ENCODE measurements around the gene TBC1D22A.
A peak's percentile ranks its signal among the peaks of the same experiment; 100 is the strongest.
"Not testable (repeated sequence)": the region's sequence is repeated elsewhere in the genome, so short reads cannot be mapped to it uniquely, and the experiment has no call there.

TBC1D22A gene

DNA sequence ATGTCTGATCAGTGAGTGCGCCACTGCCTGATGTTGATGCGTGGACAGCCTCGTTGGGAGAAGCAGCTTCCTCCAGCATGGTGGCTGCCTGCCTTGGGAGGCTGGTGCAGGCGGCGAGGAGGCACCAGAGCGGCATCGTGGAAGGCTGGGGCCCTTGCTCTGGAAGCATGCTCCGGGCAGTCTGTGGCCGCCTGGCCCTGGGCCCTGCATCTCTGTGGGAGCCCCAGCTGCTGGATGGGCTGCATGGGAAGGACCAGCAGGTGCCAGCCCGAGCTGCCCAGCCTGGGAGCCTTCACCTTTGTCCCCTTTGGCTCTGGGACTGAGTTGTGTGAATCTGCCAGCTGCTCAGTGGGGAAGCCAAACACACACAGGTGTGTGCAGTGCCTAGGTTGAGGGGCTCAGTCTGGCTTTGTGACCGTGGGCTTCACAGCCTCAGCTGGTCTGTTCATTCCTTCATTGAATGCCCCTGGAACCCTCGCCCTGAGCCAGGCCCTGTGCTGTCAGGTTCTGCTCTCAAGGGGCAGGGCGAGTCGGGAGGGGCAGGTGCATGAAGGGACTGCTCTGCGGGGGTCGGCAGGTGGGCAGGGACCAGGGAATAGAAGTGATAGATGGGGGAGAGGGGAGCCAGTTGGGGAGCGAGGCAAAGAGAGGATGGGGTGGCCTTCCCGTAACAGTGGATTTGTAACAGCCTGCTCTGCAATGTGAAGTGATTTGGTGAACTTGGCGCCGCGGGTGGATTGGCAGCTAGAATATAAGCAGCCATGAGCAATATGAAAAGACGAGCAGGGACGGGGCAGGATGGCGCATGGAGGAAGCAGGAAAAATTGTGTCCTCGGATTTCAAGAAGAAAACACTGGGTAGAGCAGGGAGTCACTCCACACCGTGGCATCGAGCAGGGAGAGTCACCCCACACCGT lies 354.2 kb downstream of the TBC1D22A start:
- DNase-seq, result no peak

DNA sequence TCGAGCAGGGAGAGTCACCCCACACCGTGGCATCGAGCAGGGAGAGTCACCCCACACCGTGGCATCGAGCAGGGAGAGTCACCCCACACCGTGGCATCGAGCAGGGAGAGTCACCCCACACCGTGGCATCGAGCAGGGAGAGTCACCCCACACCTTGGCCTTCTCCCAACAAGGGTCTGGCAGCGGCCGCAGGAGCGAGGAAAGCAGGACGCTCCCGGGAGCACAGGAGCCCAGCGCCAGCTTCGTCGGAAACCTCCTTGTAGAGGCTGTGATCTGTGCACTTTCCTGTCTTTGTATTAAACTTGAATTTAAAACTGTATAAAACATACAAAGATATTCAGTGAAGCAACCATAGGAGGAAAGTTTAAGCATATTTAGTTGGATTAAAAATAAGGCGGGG lies 355.0 kb downstream of the TBC1D22A start:
- not testable (repeated sequence) for DNase-seq

DNA sequence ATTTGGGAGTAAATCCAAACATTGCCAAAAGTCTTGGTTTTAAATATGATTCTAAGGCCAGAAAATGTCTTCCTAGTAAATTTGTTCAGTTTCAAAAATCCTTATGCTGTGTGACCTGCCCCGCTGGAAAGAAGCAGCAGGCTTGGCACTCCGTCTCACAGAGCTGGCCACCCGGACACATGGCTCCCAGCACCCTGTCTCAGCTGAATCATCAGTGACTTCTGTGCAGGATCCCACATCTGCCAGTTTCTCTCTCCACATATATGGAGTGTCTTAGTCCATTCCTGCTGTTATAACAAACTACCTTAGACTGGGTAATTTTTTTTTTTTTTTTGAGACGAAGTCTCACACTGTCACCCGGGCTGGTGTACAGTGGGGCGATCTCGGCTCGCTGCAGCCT lies 356.7 kb downstream of the TBC1D22A start:
- no peak for DNase-seq

DNA sequence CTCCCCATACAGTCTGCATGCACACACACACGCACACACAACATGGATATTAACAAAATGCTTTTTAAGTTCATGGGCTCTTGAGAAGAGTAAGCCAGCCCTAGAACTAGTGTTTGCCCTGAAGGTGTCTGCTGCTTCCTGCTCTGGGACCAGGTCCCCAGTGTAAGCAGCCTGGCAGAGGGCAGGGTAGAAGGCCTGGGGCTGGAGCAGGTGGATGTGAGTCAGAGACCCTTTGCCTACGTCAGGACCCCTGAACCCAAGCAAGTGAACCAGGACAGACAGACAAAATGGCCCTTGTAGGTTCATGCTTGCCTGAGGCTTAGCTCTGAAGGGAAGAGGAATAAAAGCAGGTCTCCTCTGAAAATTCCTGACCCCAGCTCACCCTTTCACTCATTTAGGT lies 357.9 kb downstream of the TBC1D22A start:
- no peak for DNase-seq

DNA sequence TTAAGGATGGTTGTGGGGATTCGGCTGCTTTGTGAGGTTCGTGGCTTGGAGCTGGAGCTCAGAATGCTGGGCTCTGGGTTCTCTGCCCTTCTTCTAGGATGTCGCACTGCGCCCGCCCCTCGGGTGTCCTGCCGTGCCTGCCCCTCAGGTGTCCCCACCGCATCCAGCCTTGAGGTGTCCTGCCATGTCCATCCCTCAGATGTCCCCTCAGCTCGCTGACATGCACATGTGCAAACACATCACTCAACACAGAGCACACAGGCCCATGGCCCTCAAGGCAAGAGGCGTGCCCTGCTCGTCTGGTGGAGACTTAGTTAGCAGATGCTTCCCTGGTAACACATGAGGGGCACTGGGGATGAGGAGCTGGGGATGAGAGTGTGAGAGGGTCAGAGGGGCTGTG lies 359.3 kb downstream of the TBC1D22A start:
- no peak for DNase-seq

DNA sequence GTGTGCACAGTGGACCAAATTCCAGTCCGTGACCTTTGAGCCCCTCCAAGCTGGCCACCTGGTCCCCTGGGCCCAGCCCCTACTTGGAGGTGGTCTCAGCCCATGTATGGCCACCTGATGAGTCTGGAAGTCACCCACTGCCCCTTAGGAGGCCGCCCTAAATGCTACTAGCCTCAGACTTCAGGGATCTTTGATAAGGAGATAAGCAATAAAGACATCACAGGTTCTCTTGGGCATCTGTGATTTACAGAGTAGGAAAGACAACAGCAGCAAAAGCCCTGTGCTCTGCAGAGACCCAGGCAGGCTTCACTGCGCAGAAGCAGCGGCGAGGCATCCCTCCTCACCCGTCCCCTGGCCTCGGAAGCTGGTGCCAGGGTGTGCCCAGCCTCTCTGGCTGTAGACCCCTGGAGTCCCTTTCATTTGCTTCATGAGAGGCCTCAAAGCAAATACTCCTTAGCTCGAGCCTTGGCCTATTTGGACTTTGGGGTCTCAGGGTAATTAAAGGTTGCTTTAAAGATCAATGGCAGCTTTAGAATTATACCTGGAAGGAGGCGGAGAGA lies 360.1 kb downstream of the TBC1D22A start:
- DNase-seq, result no peak

DNA sequence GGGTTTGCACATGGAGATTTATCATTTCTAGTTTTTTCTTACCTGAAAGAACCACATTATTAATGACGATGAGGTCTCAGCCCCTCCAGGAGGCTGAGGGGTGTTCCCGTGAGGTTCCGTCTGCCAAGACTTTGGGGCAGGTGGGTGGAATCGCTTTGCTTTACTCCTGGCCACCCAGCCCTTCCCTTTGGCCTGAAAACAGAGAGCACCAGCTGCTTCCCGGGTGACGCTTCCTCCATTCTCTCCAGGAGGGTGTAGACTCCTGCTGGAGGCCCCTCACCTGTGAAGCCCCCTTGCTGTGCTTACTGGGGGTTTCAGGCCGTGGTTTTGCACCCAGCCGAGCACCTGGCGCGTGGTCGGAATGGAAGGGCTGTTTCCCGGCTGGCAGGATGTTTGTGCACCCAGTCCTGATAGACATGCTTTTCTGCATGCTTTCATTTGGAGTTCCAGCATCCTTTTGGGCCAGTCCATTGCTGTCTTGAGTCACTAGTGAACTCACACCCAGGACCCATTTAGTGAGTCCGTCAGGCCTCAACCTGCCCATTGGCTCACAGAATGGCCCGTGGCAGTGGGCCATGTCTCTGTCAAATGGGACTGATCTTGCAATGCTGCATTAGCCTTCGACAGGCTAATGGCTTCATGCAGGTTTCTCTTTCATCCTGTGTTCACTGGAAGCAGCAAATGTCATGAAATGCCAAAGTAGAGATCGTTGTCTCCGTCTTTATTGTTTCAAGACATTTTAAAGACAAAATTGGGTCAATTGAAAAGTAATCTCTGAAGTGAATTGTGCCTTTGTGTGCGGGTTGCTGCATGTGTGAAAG lies 360.8 kb downstream of the TBC1D22A start:
- no peak for DNase-seq

DNA sequence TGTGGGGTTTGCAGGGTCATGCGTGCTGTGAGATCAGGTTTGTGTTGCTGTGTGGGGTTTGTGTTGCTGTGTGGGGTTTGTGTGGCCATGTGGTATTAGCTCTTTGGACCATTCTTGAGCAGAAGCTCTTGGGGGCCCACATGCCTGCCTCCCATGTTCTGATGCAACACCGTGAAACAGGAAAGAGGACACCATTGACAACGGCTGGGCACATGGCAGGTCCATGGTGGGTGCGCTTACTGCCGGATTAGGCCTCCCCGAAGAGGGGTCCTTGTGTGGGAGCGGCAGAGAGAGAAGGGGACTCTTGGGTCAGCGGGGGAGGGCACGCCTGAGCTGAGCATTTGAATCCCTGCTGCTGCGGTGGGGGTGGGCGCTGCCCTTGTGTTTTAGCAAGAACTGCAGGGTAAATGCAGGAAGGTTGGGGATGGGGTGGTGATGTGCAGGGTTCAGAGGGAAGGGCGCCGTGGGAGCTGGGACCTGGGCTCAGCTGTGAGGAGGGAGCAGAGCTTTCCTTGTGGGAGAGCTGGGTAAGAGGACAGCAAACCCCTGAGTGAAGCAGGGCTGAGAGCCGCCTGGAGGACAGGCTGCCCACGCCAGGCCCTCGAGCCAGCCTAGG lies 361.5 kb downstream of the TBC1D22A start:
- DNase-seq, result no peak

DNA sequence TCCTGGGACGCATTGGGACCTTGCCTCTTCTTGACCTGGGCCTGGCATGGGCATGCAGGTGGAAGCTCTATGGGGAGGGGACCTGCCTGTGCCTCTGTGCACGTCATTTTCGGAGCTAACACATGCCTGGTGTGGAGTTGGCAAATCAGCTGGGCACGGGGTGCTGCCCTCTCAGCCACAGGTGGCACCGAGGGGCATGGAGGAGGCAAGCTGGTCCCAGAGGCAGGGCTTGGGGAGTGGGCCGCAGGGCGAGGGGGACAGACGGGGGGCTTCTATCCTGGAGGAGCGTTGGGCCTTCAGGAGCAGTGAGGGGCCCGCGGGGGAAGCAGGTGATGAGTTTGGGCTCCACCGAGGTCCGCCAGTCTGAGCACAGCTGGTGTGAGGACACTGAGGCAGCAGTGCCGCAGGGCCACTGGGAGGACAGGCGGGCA lies 362.0 kb downstream of the TBC1D22A start:
- DNase-seq, result no peak

DNA sequence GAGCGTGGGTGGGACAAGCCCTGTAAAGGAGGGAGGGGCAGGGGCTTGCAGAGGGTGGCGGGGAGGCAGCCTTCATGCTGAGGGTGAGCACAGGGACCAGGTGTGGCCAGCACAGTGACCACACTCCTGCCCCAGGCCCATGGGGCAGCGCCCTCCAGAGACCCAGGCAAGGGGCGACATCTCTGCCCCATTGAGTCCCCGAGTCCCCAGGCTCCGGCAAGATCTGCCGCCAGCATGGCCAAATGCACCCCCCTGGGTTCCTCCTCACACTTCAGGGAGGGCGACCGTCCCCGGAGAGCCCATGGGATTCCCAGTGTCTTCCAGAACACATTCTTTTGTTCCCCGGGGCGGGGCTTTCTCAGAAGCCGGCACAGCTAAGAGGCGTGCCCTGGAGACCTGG lies 362.5 kb downstream of the TBC1D22A start:
- DNase-seq, result no peak

DNA sequence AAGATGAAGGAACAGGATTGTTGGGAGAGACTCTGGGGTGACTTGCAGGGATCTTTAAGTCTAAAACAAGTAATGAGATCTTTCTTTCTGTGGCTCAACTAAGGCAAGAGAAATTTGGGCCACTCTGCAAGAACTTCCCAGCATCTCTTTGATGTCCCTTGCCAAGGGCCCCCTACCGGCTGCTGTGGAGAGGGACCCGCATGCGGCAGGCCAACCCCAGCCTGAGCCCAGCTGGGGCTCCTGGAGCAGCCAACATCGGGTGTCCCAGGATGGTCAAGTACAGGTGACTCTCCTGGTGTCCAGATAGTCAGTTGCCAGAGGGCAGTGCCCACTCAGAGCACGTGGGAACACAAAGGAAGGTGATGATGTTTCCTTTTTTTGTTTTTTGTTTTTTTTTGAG lies 363.2 kb downstream of the TBC1D22A start:
- DNase-seq, result no peak

DNA sequence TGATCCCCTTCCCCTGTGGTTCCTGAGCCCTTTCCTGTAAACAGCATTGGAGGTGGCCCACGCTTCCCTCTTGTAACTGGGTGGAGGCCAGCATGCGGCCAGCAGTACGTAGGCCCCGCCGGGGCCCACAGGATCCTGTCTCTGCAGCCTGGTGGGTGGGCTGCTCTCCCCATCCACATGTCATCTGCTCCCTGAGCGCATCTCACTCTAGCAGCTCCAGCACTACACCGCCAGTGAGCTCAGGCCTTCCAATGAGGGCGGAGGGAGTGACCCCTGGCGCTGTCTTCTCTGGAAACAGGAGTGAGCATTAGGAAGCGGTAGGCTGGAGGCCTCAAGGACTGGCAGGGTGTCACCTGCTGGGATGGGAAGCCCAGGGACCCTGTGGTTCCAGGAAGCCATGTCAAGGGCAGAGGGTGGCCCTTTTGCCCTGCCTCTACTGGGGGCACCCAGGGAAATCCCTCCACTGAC lies 363.9 kb downstream of the TBC1D22A start:
- no peak for DNase-seq

DNA sequence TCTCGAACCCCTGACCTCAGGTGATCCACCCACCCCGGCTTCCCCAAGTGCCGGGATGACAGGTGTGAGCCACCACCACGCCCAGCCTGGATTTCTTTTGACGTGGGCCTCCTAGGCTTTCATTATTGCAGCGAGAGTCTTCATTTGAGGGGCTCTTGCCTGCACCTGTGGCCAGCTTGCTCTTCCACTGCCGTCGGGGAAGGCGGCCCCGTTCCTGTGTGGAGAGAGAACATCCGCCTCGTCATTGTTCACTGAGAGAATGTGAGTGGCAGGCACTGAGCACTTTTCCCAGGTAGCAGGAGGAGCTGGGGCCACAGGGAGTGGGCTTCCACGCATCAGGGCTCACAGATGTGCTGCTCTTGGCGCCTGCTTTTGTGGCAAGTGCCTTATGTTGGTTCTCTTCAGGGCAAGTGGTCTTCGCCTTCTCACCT lies 365.0 kb downstream of the TBC1D22A start:
- no peak for DNase-seq

DNA sequence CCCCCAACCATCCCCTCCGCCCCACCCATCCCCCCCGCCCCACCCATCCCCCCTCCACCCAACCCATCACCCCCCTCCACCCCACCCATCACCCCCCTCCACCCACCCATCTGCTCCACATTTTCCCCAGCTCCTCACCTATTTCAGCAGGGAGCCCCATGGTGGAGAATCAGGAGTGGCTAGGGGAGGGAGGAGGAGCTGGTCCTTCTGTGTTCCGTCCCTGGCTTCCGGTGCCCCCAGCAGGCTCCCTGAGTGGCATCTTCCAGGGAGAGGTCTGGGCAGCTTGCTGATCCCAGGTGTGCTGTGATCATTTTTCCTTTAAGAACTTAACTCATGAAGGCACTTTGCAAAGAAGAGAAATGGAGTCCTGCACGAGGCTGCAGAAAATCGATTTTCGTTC lies 365.8 kb downstream of the TBC1D22A start:
- no peak for DNase-seq

DNA sequence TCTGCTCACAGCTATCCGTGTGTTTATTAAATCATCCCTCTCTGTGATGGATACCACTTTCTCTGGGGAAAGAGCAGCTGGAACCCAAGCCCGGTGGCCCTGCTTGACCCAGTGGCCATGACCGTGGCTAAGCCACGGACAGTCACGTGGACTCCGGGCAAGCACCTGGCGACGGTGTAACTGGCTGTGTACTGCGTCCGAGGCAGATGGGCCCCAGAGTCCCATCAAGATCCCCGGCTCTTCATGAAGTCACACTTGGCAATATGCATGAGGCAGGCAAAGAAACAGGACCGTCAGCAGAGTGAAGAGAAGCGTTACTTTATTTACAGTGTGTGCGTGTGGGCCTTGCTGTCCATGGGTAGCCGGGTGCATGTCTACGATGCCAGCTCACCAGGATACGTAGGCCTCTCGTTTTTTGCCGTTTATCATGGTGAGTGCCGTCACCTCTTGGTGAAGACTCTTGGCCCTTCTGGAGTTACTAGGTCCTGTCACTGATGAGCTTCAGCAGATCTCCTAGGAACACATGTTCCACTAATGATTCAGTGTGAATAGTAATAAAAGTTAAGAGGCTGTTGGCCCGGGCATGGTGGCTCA lies 366.3 kb downstream of the TBC1D22A start:
- DNase-seq, result no peak

DNA sequence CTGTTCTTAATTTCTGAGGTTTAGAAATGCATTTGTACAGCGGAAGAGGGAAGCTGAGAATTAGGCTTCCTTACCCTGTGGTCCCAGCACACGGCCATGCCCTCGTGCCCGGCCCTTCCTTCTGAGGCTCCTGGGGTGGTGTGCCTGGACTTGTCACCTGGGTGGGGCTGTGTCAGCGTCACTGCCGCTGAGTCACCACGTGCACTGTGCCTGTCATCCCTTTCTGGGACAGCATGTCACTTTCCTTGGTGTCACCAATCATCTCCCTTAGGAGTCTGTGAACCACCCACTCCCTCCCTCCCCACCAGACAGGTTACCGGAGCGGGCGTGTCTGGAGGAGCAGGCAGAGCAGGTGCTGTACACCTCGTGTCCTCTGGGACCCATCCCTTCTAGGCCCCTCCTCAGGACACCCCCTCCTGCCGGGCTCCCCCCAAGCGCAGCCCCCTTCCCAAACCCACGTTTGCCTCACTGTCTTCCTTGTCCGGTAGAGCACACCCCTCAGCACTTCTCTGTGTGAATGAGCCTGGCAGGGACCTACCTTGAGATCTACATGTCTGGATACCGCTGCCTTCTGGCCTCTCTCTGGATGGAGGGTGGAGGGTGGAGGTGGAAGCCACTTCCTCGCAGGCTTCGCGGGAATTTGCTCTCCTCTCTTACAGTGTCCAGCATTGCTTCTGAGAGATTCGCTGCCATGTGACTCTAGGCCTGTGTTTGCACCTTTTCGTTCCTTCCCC lies 367.6 kb downstream of the TBC1D22A start:
- DNase-seq, result peak; percentile 33

DNA sequence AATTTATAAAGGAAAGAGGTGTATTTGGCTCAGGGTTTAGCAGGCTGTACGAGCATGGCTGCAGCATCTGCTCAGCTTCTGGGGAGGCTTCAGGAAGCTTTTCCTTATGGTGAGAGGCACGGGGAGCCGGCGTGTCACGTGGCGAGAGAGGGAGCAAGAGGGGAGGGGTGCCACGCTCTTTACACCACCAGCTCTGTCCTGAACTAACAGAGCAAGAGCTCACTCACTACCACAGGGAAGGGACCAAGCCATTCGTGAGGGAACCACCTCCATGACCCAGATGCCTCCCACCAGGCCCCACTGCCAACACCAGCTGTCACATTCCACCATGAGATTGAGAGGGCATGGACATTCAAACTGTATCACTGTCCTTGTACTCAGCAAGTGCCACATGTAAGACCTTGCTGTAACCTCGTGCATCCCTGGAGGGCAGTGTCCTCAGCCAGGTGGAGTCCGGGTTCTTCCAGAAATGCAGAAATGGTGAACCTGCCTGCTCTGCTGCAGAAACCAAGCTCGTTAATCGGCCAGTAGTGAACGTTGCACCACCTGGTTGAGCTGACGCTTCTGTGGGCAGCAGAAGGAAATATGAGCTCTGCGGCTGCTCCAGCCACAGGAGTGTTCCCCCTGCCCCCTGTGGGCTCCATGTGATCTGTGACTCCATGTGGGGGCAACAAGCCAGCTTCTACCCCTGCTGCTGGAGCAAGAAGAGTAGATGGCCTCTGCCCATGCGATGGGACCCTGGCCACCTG lies 368.6 kb downstream of the TBC1D22A start:
- DNase-seq, result no peak

DNA sequence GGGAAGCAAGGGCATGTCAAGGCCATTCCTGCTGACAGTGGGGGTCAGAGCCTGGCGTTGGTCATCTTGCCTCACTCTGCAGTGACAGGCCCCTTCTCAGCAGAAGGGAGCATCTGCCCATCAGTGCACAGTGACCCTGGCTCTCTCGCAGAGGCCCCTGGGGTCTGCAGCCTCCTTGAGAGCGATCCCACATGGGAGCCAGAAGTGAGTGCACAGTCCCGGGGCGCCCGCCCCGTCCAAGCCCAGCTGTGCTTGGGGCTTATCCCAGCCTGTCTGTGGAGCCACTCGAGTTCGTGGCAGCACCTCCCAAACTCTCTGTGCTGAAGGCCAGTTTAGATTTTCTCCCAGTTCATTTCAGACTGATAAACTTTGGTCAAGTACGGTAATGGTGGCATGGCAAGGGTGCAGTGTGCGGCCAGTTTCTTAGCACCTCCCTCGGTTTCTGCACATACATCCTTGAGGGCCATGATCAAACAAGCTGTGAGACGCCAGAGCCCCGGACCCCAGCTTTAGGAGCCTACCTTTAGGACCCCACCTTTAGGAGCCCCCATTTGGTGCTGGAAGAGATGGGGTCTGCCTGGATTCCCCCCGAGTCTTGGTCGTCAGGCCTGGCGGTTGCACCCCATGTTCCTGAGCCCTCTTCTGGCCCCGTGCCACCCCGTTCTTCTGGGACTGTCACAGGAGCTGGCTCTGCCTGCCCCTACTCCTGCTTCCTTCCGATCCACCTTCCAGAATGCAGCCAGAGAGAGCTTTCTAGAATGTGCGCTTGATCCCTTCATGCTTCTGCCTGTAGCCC lies 369.4 kb downstream of the TBC1D22A start:
- DNase-seq, result no peak

DNA sequence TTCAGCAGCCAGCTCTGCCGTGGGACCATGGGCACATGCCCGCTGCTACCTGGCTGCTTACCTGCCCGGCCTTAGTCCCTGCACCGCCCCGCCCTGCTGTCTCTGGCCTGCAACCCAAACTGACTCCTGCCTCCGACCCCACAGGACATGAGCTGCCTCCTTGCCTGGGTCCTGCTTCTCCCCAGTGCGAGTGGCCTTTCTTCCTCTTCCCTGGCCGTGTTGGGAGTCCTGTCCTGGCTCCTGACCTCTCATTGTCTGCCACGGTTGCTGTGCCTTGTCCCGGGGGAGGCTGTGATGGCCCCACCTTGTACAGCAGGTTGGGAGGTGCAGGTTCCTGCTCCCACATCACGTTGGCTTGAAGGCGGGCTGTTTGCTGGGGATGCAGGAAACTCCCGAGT lies 370.0 kb downstream of the TBC1D22A start:
- DNase-seq, result no peak

Data from hematopoietic multipotent progenitor cell treated with erythropoietin and hydrocortisone succinate and interleukin-3 and kit ligand, for 4 days (in vitro differentiated cells).